Sigmoid colon (tissue), 7 donors: ENCODE measurements around the gene CCDC18. TPM values are rescaled to one million over a fixed set of nuclear protein-coding genes. Genes with fewer than 3 reads are reported as not detected.

Experiments
- DNase-seq: peaks from one replicate; pipeline ENCODE4 v3.0.0-alpha.2; 2019
- H3K27ac ChIP-seq, 4 donors: fragments of 200-600 bp; sonication (generic); one replicate each; pipeline ENCODE4 v1.5.1; 2016 to 2019; ENCODE audit warnings: mild to moderate bottlenecking in 1 of 4
- H3K27me3 ChIP-seq, 3 donors: fragments of 200-600 bp; sonication (generic); one replicate each; pipeline ENCODE4 v1.5.1; 2019; ENCODE audit warnings: mild to moderate bottlenecking in 1 of 3
- H3K36me3 ChIP-seq, 4 donors: fragments of 200-600 bp; sonication (generic); one replicate each; pipeline ENCODE4 v1.5.1; 2016 to 2019
- H3K4me1 ChIP-seq, 4 donors: fragments of 200-600 bp; sonication (generic); one replicate each; pipeline ENCODE4 v1.5.1; 2017 to 2019
- H3K4me3 ChIP-seq, 4 donors: fragments of 200-600 bp; sonication (generic); one replicate each; pipeline ENCODE4 v1.5.1; 2017 to 2019; ENCODE audit warnings: mild to moderate bottlenecking in 2 of 4, moderate library complexity in 1 of 4
- H3K9me3 ChIP-seq, 4 donors: fragments of 200-600 bp in 3 of 4; sonication (generic) in 3 of 4; one replicate each; pipeline versions ENCODE4 v1.5.1 to v1.6.1; 2013 to 2019
- EP300 ChIP-seq, 4 donors: sonication (generic); formaldehyde crosslinking; IDR thresholded peaks; one replicate each; pipeline ENCODE4 v1.6.1; 2017; ENCODE audit warnings: antibody characterized with exemption in 4 of 4
- POLR2A ChIP-seq, 2 donors: fragments of 450-650 bp; IDR thresholded peaks; one replicate each; pipeline ENCODE4 v1.6.1; 2016; ENCODE audit warnings: antibody characterized with exemption in 2 of 2, mild to moderate bottlenecking in 2 of 2, moderate library complexity in 2 of 2
- POLR2AphosphoS5 ChIP-seq, 4 donors: sonication (generic); formaldehyde crosslinking; IDR thresholded peaks; one replicate each; pipeline ENCODE4 v1.6.1; 2017; ENCODE audit warnings: antibody characterized with exemption in 4 of 4
- WGBS, 2 donors: extraction: QIAGEN DNeasy Blood & Tissue Kit; methylation state at CpG; one replicate each; pipeline ENCODE4 v1.1.7; 2013; 5-methylcytosine and 5-hydroxymethylcytosine counted together
- intact Hi-C: fragments of 100-400 bp; cut with DNase I; formaldehyde crosslinking; loops from one replicate; pipeline ENCODE4 v1.15.1; 2023
- polyA plus RNA-seq, 3 donors: library from polyadenylated mRNA; stranded (reverse); fragments of 200-250 nt; gene quantifications; one replicate each; pipeline ENCODE4 v1.2.3, GENCODE V29; 2013
- total RNA-seq, 4 donors: library from RNA; depleted of rRNA; stranded (reverse); fragments of >200 nt; gene quantifications; one replicate each; pipeline ENCODE4 v1.1.0, GENCODE V29; 2016
- TF ChIP-seq, protein P1 (sequence below), 4 experiments: fragments of 450-650 bp in 3 of 4; fragments of 200-600 bp in 1 of 4; IDR thresholded peaks; one replicate each; pipeline ENCODE4 v1.5.1; 2016 to 2019; ENCODE audit warnings: antibody characterized with exemption in 4 of 4, mild to moderate bottlenecking in 3 of 4, moderate library complexity in 2 of 4
- donor health status: healthy with polysubstance abuse.
- donor health status: Bipolar disorder and iron deficiency.
- donor health status: healthy.

Gene CCDC18
- total and polyA plus RNA-seq, 7 donors: 0.60 to 6.9 (median 2.5) TPM

DNA sequence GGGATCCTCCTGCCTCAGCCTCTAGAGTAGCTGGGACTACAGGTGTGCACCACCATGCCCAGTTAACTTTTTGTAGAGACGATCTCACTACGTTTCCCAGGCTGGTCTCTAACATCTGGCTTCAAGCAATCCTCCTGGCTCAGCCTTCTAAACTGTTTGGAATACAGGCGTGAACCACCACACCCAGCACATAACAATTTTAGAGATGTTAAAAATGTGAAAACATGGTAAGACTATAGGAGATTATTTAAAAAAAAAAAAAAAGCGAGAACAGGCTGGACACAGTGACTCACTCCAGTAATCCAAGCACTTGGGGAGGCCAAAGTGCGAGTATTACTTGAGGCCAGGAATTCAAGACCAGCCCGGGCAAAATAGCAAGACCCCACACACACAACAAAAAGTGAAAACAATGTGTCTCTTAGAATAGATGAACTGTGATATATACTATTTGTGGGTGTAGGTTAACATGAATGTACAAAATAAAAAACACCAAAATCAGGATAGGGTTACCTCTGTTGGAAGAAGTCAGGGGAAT lies 19.6 kb downstream of the CCDC18 start:
- no peak for TF ChIP-seq POLR2A (IDR thresholded peaks at IDR 0.05)
- TF ChIP-seq, protein P1, sequence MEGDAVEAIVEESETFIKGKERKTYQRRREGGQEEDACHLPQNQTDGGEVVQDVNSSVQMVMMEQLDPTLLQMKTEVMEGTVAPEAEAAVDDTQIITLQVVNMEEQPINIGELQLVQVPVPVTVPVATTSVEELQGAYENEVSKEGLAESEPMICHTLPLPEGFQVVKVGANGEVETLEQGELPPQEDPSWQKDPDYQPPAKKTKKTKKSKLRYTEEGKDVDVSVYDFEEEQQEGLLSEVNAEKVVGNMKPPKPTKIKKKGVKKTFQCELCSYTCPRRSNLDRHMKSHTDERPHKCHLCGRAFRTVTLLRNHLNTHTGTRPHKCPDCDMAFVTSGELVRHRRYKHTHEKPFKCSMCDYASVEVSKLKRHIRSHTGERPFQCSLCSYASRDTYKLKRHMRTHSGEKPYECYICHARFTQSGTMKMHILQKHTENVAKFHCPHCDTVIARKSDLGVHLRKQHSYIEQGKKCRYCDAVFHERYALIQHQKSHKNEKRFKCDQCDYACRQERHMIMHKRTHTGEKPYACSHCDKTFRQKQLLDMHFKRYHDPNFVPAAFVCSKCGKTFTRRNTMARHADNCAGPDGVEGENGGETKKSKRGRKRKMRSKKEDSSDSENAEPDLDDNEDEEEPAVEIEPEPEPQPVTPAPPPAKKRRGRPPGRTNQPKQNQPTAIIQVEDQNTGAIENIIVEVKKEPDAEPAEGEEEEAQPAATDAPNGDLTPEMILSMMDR (IDR thresholded peaks at IDR 0.05): no peak
- TF ChIP-seq EP300 (IDR thresholded peaks at IDR 0.05): no peak
- Histone ChIP-seq H3K4me3 (no peak overlapping the region), H3K4me1 (no peaks in the 10 kb centered on the region), H3K9me3 (no peaks in the 10 kb centered on the region), H3K36me3 (no peaks in the 10 kb centered on the region), H3K27ac (no peak overlapping the region), H3K27me3 (no peaks in the 10 kb centered on the region)
- no peak for DNase-seq
- intact Hi-C loops: no loop called here
- 92 to 93% methylated on average over 6 of the region's 6 CpGs for WGBS, 2 donors

DNA sequence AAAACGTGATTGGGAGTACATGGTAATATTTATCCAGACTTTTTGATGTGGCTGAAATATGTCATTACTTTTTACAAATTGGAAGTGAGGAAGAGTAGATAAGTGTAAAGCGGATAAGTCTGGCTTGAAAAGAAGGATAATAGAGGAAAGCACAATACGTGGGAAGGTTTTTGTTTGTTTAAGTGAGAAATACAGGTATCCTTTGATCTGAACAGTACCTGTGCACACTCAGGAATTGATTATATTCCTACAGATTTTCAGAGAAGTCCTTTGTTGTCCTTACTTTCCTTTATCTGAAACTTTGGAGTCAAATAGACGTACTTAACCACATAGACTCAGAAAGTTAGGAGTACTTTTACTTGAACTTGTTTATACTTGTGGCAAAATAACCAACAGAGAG lies 20.2 kb downstream of the CCDC18 start:
- Histone ChIP-seq H3K27ac (no peak overlapping the region), H3K36me3 (no peaks in the 10 kb centered on the region), H3K27me3 (no peaks in the 10 kb centered on the region), H3K4me3 (no peak overlapping the region), H3K4me1 (no peaks in the 10 kb centered on the region), H3K9me3 (no peaks in the 10 kb centered on the region)
- no peak for DNase-seq
- WGBS, 2 donors: 90 to 94% methylated on average over 4 of the region's 4 CpGs
- intact Hi-C loops: no loop called here
- TF ChIP-seq POLR2A (IDR thresholded peaks at IDR 0.05) (no peak), POLR2AphosphoS5 (IDR thresholded peaks at IDR 0.05) (no peak), EP300 (IDR thresholded peaks at IDR 0.05) (no peak)
- TF ChIP-seq, protein P1 (IDR thresholded peaks at IDR 0.05): no peak

DNA sequence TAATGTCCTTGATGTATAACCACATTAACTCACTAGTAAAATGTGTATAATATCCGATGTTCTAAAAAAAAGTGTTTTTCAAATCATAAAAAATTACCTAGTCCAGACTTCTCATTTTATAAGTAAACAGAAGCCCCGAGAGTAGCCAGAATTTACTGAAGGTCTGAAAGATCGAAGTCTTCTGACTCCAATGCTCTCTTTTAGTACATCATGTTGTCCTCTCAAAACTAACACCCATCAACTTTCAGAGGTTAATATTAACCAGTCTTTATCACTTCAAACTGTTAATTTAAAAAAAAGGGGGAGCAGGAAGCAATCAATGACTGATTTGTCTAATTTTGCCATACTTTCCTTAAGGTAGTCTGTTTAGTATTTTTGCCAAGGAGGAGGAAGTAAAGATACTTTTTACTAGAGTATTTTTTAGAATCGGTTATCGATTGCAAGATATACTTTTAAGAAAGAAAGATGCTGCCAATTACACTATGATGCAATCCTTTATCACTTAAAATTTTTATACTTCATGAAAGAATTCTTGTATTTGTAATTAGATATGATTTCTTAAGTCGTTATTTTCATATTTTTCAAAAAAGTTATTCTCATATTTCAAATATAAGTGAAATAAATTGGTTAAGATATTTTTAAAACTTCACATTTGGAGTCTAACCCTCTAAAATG lies 25.5 kb downstream of the CCDC18 start:
- Histone ChIP-seq H3K4me3 (no peak overlapping the region), H3K4me1 (no peaks in the 10 kb centered on the region), H3K36me3 (no peaks in the 10 kb centered on the region), H3K9me3 (no peaks in the 10 kb centered on the region), H3K27ac (no peak overlapping the region), H3K27me3 (no peaks in the 10 kb centered on the region)
- no peak for DNase-seq
- WGBS, 2 donors: 89 to 91% methylated on average over 6 of the region's 6 CpGs
- intact Hi-C loops: no loop called here
- TF ChIP-seq POLR2AphosphoS5 (IDR thresholded peaks at IDR 0.05) (no peak), POLR2A (IDR thresholded peaks at IDR 0.05) (no peak), EP300 (IDR thresholded peaks at IDR 0.05) (no peak)
- TF ChIP-seq, protein P1 (IDR thresholded peaks at IDR 0.05): no peak

DNA sequence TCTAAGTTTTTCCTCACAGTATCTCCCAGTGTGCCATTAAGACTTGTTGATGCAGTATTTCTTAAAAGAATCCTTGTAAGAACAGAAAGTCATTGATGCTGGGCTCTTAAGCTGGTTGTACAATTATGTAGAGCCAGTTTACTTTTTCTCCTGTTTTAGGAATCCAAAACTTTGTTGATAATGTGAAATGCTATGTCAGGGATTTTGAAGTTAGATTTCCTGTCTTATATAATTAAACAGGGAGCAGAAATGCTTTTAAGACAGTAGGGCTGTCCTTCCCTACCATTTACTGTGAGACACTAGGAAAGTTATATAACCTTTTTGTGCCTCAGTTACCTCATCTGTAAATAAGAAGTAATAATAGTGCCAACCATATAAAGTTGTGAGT lies 26.0 kb downstream of the CCDC18 start:
- Histone ChIP-seq H3K4me1 (no peaks in the 10 kb centered on the region), H3K36me3 (no peaks in the 10 kb centered on the region), H3K4me3 (no peak overlapping the region), H3K27me3 (no peaks in the 10 kb centered on the region), H3K9me3 (no peaks in the 10 kb centered on the region), H3K27ac (no peak overlapping the region)
- TF ChIP-seq POLR2AphosphoS5 (IDR thresholded peaks at IDR 0.05): no peak
- intact Hi-C loops: no loop called here
- DNase-seq: no peak

DNA sequence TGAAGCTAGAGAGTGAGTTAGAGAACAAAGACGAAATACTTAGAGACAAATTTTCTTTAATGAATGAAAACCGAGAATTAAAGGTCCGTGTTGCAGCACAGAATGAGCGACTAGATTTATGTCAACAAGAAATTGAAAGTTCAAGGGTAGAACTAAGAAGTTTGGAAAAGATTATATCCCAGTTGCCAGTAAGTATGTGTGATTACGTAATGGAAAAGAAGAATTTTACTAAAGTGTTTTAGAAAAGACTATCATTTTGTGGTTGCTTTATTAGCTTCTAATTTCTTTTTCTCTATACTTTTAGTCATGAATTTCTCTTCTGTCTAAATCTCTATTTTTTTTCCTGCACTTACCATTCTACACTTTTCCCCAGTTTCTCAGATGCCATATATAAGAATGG lies 26.7 kb downstream of the CCDC18 start:
- WGBS, 2 donors: 95% methylated on average over 5 of the region's 5 CpGs
- no peaks in the 10 kb centered on the region for H3K27me3 ChIP-seq
- intact Hi-C loops: no loop called here

More for the DNA sequence above, 26.7 kb downstream of the CCDC18 start:
- no peaks in the 10 kb centered on the region for H3K36me3 ChIP-seq
- H3K4me1 ChIP-seq: no peaks in the 10 kb centered on the region
- DNase-seq: no peak
- no peak for TF ChIP-seq POLR2AphosphoS5 (IDR thresholded peaks at IDR 0.05)
- TF ChIP-seq, protein P1 (IDR thresholded peaks at IDR 0.05): no peak
- TF ChIP-seq EP300 (IDR thresholded peaks at IDR 0.05): no peak
- TF ChIP-seq POLR2A (IDR thresholded peaks at IDR 0.05): no peak
- H3K27ac ChIP-seq: no peak overlapping the region
- no peak overlapping the region for H3K4me3 ChIP-seq
- no peaks in the 10 kb centered on the region for H3K9me3 ChIP-seq
